Activated naive CD4-positive, alpha-beta T cell treated with anti-CD3 and anti-CD28 coated beads, Interleukin-2, amount 50 U/mL, for 24 hours (primary cell): ENCODE data around the gene WDR62.
"Not testable (repeated sequence)": the region's sequence is repeated elsewhere in the genome, so short reads cannot be mapped to it uniquely, and the experiment has no call there.

Source experiments
- H3K27ac Mint-ChIP-seq: one replicate; pipeline ENCODE4 v1.8.0; 2021; ENCODE audit warnings: mild to moderate bottlenecking, mixed read lengths
- H3K27me3 Mint-ChIP-seq: one replicate; pipeline ENCODE4 v1.8.0; 2021; ENCODE audit warnings: mixed read lengths
- H3K36me3 Mint-ChIP-seq: one replicate; pipeline ENCODE4 v1.8.0; 2021; ENCODE audit warnings: mixed read lengths
- H3K4me1 Mint-ChIP-seq: one replicate; pipeline ENCODE4 v1.8.0; 2021; ENCODE audit warnings: mixed read lengths
- H3K4me3 Mint-ChIP-seq: one replicate; pipeline ENCODE4 v1.8.0; 2021; ENCODE audit warnings: mild to moderate bottlenecking, mixed read lengths
- H3K9me3 Mint-ChIP-seq: one replicate; pipeline ENCODE4 v1.8.0; 2021; ENCODE audit warnings: mixed read lengths

Gene WDR62

DNA sequence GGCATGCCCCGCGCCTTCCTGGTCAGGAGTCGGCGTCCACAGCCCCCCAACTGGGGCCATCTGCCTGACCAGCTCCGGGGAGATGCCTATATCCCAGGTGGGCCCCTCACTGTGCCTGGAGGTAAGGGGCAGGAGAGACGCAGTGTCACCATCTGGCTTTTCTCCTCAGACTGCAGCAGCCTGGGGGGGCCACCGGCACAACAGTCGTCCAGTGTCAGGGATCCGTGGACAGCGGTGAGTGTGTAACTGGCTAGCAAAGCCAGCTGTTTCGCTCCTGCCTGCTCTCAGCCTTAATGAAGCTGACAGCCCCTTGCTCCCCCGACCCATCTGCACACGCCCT lies 56.5 kb downstream of the WDR62 start:
- no peak overlapping the region for H3K4me3 Mint-ChIP-seq
- H3K4me1 Mint-ChIP-seq, result peaks cover 20% of the 10 kb centered on the region
- H3K27me3 Mint-ChIP-seq, result no peaks in the 10 kb centered on the region

DNA sequence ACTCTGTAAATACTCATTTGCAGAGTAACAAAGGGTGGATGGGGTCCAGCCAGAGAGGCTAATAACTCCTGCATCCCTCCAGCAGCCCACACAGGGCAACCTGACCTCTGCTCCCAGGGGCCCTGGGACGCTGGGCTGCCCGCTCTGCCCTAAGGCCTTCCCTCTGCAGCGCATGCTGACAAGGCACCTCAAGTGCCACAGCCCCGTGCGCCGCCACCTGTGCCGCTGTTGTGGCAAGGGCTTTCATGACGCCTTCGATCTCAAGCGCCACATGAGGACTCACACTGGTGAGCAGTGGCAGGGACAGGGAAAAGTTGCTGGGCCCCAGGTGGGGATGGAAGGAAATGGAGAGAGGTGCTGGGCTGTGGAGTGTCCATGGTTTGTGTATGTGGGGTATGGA lies 58.0 kb downstream of the WDR62 start:
- no peaks in the 10 kb centered on the region for H3K27me3 Mint-ChIP-seq
- H3K4me3 Mint-ChIP-seq, result peak overlapping the region; percentile 81
- H3K9me3 Mint-ChIP-seq, result no peaks in the 10 kb centered on the region
- H3K4me1 Mint-ChIP-seq, result peaks cover 32% of the 10 kb centered on the region
- H3K36me3 Mint-ChIP-seq, result peaks cover 4% of the 10 kb centered on the region
- peak overlapping the region; percentile 74 for H3K27ac Mint-ChIP-seq

More for the DNA sequence above, 56.5 kb downstream of the WDR62 start:
- Mint-ChIP-seq H3K36me3 (peaks cover 4% of the 10 kb centered on the region), H3K9me3 (no peaks in the 10 kb centered on the region), H3K27ac (no peak overlapping the region)

DNA sequence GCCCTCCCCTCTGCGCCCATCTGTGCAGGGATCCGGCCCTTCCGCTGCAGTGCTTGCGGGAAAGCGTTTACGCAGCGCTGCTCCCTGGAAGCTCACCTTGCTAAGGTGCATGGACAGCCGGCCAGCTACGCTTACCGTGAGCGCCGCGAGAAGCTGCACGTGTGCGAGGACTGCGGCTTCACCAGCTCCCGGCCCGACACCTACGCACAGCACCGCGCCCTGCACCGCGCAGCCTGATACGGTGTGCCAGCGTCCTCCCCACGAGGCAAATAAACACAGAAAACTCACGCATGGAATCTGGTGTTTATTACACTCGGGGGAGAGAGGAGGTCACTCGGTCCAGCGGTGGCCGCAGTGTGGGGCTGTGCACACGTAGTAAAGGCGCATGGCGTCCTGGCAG lies 58.7 kb downstream of the WDR62 start:
- peak overlapping the region; percentile 89 for H3K4me3 Mint-ChIP-seq
- H3K36me3 Mint-ChIP-seq, result peaks cover 7% of the 10 kb centered on the region
- H3K4me1 Mint-ChIP-seq, result peaks cover 38% of the 10 kb centered on the region
- H3K9me3 Mint-ChIP-seq, result no peaks in the 10 kb centered on the region
- no peak overlapping the region for H3K27ac Mint-ChIP-seq
- H3K27me3 Mint-ChIP-seq, result no peaks in the 10 kb centered on the region

DNA sequence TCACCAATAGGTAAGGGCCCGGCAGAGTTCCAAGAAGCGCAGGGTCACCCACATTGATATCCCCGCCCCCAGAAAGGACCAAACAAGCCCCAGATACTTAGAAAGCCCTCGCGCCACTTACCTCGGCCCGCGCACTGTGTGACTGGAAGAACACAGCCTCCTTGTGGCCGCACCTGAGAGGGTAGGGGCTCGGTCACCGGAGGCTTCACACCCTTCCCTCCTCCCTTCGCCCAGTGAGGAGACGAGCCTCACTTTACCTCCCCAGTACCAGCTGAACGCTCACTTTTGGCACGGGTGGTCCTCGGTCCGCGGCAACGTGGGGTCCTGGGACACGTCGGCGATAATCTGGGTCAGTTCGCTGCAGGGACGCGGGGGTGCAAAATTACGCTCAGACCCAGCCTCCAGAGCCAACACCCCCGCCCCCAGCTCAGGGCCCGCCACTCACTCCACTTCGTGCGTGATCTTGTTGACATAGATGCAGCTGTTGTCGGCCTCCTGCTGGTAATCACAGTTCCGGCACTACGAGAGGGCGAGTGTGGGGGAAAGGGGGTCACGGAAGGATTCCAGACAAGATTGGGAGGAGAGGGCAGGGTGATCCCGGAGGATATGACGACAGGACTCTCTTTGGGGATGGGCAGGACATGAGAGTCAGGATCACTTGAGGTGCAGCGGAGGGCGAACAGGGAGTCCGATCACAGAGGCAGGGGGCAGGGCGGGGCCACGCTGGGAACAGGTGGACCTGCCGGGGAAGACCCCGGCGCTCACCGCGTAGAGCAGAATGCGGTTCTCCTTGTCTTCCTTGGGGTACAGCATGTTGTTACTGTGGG lies 59.4 kb downstream of the WDR62 start:
- peaks cover 38% of the 10 kb centered on the region for H3K4me1 Mint-ChIP-seq
- H3K36me3 Mint-ChIP-seq, result peaks cover 7% of the 10 kb centered on the region
- H3K27ac Mint-ChIP-seq, result peak overlapping the region; percentile 99
- H3K9me3 Mint-ChIP-seq, result no peaks in the 10 kb centered on the region
- H3K4me3 Mint-ChIP-seq, result peak overlapping the region; percentile 89
- no peaks in the 10 kb centered on the region for H3K27me3 Mint-ChIP-seq

DNA sequence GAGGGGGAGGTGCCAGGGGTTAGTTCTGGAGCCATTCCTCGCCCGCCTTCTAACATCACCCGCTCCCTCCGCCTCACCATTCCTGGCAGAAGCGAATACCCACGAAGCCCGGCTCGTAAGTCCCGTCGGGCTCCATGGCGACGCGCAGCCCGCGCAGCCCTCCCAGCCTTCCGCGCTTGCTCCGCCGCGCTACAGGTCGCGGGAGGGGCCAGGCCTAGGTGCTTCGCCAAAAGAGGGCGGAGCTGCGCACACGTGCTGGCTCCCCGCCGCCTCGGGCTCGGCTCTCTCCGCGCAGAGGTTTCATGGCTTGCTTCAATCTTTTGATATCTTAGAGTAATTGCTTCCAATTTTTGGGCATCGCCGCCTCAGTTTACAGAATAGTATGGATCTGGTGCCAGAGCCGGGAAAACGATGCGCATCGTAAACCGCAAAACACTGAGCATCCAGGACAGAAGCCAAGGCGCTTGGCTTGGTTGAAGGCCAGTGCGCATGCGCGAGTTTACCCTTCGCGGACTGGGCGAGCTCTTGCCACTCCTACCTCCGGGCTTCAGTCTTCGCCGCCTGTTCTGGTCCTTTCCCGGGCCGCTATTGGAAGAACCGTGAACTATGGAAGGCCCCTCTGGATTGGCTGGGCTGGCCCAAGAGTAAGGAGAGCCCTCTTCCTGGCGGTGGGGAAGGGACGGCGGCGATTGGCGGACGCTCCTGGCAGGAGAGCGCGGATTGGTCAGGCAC lies 60.2 kb downstream of the WDR62 start, which contains the start of gene POLR2I:
Gene POLR2I, minus strand, starts transcription at position 155 of the 732 bp plus-strand sequence. Its CDS starts 19 bp downstream, at position 136.
- H3K4me1 Mint-ChIP-seq, result peaks cover 39% of the 10 kb centered on the region
- H3K27me3 Mint-ChIP-seq, result no peaks in the 10 kb centered on the region
- H3K27ac Mint-ChIP-seq, result peak within 1 kb of the TSS; percentile 99
- peak within 1 kb of the TSS; percentile 89 for H3K4me3 Mint-ChIP-seq
- peaks cover 8% of the 10 kb centered on the region for H3K36me3 Mint-ChIP-seq
- H3K9me3 Mint-ChIP-seq, result no peaks in the 10 kb centered on the region

DNA sequence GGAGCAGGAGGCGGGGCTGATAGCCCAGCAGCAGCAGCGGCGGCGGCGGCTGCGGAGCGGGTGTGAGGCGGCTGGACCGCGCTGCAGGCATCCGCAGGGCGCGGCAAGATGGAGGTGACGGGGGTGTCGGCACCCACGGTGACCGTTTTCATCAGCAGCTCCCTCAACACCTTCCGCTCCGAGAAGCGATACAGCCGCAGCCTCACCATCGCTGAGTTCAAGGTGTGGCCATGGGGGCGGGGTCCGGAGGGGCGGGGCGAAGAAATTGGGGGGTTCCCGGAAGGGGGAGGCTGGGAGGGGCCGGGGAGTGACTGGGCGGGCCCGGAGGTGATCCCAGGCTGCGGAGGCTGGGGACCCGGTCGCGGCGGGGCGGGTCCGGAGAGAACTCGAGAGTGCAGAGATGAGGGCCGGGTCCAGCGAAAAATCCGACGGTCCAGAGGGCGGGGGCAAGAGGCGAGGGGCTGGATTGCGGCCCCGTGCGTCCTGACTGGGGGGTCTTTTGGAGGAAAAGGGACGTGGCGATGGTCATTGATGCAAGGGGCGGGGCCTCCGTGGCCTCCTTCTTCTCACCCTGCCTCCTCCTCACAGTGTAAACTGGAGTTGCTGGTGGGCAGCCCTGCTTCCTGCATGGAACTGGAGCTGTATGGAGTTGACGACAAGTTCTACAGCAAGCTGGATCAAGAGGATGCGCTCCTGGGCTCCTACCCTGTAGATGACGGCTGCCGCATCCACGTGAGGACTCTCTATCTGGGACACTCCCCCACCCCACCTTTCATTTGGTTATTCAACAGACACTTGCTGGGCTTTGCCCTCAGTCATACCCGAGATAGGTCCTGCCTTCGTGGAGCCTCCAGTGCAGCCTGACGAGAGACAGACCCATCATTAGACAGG lies 61.0 kb downstream of the WDR62 start, which contains the start of gene TBCB:
Gene TBCB, plus strand, starts transcription at position 16 of the 891 bp plus-strand sequence. Its CDS starts 93 bp downstream, at position 109.
- H3K27ac Mint-ChIP-seq, result peak within 1 kb of the TSS; percentile 99
- peaks cover 42% of the 10 kb centered on the region for H3K4me1 Mint-ChIP-seq

DNA sequence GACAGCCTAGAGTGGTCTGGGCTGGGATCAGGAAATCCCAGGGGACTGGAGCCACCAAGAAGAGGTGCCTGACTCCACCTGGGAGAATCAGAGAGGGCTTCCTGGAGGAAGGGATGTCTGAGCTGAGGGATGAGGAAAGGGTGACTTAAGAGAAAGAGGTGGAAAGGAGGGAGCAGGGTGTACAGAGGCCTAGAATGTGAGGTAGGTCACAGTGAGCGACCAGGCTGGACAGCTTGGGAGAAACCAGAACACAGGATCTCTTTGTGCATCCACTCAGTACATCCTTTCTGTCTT lies 61.6 kb downstream of the WDR62 start:
- Mint-ChIP-seq H3K27ac (no peak overlapping the region), H3K4me1 (peaks cover 42% of the 10 kb centered on the region), H3K27me3 (no peaks in the 10 kb centered on the region), H3K36me3 (peaks cover 10% of the 10 kb centered on the region), H3K9me3 (no peaks in the 10 kb centered on the region), H3K4me3 (peak overlapping the region; percentile 89)

More for the DNA sequence above, 61.0 kb downstream of the WDR62 start, which contains the start of gene TBCB:
- Mint-ChIP-seq H3K9me3 (no peaks in the 10 kb centered on the region), H3K27me3 (no peaks in the 10 kb centered on the region), H3K36me3 (peaks cover 10% of the 10 kb centered on the region), H3K4me3 (peak within 1 kb of the TSS; percentile 89)

DNA sequence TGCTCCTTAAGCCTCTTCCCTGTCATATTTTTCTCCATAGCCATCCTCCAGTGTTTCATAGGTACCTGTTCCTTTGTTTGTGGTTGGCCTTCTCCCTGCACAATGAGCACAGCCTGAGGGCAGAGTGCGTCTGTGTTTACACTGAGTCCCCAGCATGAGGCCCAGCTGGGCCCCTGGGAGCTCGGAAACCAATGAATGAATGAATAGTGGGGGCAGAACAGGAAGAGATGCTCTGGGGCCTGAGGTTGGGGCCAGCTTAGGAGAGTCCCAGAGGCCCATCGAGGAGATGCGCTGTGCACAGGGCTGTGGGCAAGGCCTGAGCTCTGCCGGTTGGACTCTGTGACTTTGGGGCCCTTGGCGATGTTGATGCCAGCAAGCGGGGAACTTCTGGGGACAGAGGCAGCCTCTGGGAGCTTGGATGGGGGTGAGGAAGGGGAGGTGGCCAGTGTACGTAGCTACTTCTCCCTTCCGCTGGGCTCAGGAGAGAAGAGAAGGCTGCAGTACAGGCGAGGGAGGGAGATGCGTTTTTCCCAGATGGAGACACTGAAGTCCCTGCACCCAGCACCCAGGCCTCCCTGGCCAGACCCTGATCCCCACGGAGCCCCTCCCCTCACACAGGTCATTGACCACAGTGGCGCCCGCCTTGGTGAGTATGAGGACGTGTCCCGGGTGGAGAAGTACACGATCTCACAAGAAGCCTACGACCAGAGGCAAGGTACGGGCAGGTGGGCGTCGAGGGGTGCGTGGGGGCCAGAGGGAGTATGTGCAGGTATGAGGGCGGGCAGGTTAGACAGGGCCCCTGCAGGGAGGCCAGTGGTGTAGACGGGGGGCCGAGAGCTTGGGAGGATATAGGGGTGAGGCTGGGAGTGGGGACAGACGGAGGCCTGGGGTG lies 65.6 kb downstream of the WDR62 start:
- Mint-ChIP-seq H3K4me3 (no peak overlapping the region), H3K9me3 (no peaks in the 10 kb centered on the region), H3K36me3 (peaks cover 8% of the 10 kb centered on the region), H3K4me1 (peaks cover 25% of the 10 kb centered on the region), H3K27me3 (no peaks in the 10 kb centered on the region), H3K27ac (no peak overlapping the region)

DNA sequence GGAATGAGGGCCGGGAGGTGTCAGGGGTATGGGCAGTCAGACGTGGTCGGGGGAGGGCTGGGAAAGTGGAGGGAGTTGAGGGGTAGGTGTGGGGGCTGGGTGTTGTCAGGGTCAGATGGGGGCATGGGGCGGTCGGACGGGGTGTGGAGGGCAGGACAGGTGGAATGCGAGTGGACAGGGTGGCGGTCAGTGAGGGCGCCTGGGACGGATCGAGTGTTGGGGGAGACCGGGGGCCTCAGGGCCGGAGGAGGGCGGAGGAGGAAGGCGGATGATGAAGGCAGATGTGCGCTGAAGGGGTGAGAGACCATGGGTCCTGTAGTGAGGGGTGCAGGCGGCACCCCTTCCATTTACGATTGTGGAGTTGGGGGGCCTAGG lies 66.3 kb downstream of the WDR62 start:
- Mint-ChIP-seq H3K27me3 (no peaks in the 10 kb centered on the region), H3K4me3 (no peak overlapping the region), H3K36me3 (peaks cover 13% of the 10 kb centered on the region), H3K4me1 (peaks cover 30% of the 10 kb centered on the region), H3K9me3 (no peaks in the 10 kb centered on the region), H3K27ac (no peak overlapping the region)

DNA sequence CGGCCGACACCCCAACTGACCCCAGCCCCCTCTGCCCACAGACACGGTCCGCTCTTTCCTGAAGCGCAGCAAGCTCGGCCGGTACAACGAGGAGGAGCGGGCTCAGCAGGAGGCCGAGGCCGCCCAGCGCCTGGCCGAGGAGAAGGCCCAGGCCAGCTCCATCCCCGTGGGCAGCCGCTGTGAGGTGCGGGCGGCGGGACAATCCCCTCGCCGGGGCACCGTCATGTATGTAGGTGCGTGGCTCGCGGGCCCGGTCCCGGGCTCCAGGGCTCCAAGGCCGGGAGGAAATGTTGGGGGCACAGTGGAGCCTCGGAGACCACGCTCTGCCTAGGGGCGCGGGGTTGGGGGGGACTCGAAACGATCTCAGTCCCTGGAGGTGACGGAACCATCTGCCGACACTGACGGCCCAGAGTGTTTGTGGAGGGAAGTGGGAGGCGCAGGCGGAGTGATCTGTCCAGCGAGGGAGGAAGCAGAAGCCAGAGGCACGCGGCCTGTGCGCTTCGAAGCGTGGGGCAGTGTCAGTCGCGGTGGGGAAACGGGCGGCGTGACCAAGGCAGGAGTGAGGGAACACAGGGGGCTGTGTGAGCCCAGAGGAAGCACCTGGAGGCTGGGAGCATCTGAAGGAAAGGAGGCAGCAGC lies 66.9 kb downstream of the WDR62 start:
- H3K36me3 Mint-ChIP-seq, result peaks cover 13% of the 10 kb centered on the region

DNA sequence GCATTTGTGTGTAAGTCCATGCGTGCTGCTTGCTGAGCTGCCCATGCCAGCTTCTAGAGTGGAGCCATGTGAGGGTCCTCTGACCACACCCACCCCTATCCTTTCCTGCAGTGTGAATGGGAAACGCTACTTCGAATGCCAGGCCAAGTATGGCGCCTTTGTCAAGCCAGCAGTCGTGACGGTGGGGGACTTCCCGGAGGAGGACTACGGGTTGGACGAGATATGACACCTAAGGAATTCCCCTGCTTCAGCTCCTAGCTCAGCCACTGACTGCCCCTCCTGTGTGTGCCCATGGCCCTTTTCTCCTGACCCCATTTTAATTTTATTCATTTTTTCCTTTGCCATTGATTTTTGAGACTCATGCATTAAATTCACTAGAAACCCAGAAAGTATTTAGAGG lies 70.9 kb downstream of the WDR62 start:
- Mint-ChIP-seq H3K4me3 (no peak overlapping the region), H3K36me3 (peaks cover 7% of the 10 kb centered on the region)

More for the DNA sequence above, 66.9 kb downstream of the WDR62 start:
- H3K4me1 Mint-ChIP-seq, result peaks cover 24% of the 10 kb centered on the region
- no peak overlapping the region for H3K4me3 Mint-ChIP-seq
- H3K9me3 Mint-ChIP-seq, result no peaks in the 10 kb centered on the region
- no peaks in the 10 kb centered on the region for H3K27me3 Mint-ChIP-seq
- H3K27ac Mint-ChIP-seq, result peak overlapping the region; percentile 55

DNA sequence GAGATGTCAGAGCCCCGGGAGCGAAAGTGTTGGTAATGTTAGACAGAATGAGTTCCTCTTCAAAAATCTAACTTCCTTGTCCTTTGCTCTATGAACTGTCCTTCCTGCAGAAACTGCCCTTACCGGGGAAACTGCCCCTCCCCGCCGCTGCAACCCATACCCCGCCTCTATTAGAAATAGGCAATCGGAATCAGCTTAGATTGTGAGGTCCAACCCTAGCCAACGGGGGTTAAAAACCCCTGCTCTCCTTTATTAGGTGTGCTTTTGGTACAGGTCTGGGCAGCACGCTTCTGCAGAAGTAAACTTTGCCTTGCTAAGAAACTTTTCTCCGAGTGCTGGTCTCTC lies 73.7 kb downstream of the WDR62 start:
- peak overlapping the region; percentile 91 for H3K4me3 Mint-ChIP-seq
- no peaks in the 10 kb centered on the region for H3K27me3 Mint-ChIP-seq

More for the DNA sequence above, 70.9 kb downstream of the WDR62 start:
- Mint-ChIP-seq H3K27me3 (no peaks in the 10 kb centered on the region), H3K4me1 (peaks cover 15% of the 10 kb centered on the region), H3K27ac (peak overlapping the region; percentile 51), H3K9me3 (no peaks in the 10 kb centered on the region)

DNA sequence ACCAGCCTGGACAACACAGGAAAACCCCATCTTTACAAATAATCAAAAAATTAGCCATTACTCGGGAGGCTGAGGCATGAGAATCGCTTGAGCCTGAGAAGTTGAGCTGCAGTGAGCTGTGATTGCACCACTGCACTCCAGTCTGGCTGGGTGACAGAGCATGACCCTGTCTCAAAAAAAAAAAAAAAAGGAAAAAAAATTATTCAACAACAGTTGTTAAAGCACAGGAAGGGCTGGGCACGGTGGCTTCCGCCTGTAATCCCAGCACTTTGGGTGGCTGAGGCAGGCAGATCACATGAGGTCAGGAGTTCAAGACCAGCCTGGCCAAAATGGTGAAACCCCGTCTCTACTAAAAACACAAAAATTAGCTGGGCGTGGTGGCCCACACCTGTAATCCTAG lies 76.5 kb downstream of the WDR62 start:
- H3K27ac Mint-ChIP-seq, result not testable (repeated sequence)
- peaks cover 26% of the 10 kb centered on the region for H3K4me1 Mint-ChIP-seq

More for the DNA sequence above, 73.7 kb downstream of the WDR62 start:
- Mint-ChIP-seq H3K4me1 (peaks cover 29% of the 10 kb centered on the region), H3K36me3 (peaks cover 4% of the 10 kb centered on the region), H3K9me3 (no peaks in the 10 kb centered on the region), H3K27ac (peak overlapping the region; percentile 99)

DNA sequence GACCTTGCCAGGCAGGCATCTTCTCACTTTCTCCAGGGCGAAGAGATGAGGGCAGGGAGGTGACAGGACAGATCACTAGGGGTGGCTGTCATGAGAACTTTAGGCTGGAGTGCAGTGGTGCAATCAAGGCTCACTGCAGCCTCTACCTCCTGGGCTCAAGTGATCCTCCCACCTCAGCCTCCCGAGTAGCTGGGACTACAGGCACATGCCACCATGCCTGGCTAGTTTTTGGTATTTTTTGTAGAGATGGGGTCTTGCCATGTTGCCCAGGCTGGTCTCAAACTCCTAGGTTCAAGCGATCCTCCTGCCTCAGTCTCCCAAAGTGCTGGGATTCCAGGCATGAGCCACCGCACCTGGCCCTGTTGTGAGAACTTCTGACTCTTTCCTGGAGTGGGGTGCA lies 80.2 kb downstream of the WDR62 start:
- H3K27ac Mint-ChIP-seq, H3K36me3 Mint-ChIP-seq, H3K4me3 Mint-ChIP-seq, H3K9me3 Mint-ChIP-seq, H3K27me3 Mint-ChIP-seq: not testable (repeated sequence)
- peaks cover 16% of the 10 kb centered on the region for H3K4me1 Mint-ChIP-seq

More for the DNA sequence above, 76.5 kb downstream of the WDR62 start:
- not testable (repeated sequence) for H3K9me3 Mint-ChIP-seq, H3K4me3 Mint-ChIP-seq, H3K36me3 Mint-ChIP-seq, H3K27me3 Mint-ChIP-seq
